ENCODE measurements around the gene CHEK1. TPM values are rescaled to one million over a fixed set of nuclear protein-coding genes. Genes with fewer than 3 reads are reported as not detected.

CHEK1 gene
- total and polyA plus RNA-seq, 2 of the 8 experiments (the other 6 are each of a cell fraction or from before 2014, with no cell fraction given) = 37.7 to 133 TPM

- no peak for TF ChIP-seq GTF2F1 (IDR thresholded peaks at IDR 0.05; ENCODE audit: borderline replicate concordance, low read depth, low read length)
- no peak for TF ChIP-seq NRF1 (IDR thresholded peaks at IDR 0.05; ENCODE audit: low read depth, low read length)
- no peak for TF ChIP-seq EGR1 (IDR thresholded peaks at IDR 0.05; ENCODE audit: borderline replicate concordance, low read depth, low read length)
- TF ChIP-seq MAX (IDR thresholded peaks at IDR 0.05) = peak; percentile 87
- peak; percentile 75 to 85; a peak in 2 of 4 replicates for TF ChIP-seq HDAC2 (IDR thresholded peaks at IDR 0.05; ENCODE audit: borderline replicate concordance in 1 of 2, low read depth in 2 of 2, low read length in 2 of 2)
- TF ChIP-seq ATF2 (IDR thresholded peaks at IDR 0.05; ENCODE audit: low read length) = 0 out of 2 replicates have a peak, but pooled peaks have one; percentile 48
- TF ChIP-seq TAF1 (IDR thresholded peaks at IDR 0.05; ENCODE audit: low read depth, low read length) = peak; percentile 57; the same call in 1 of the 2 replicates
- no peak for TF ChIP-seq CBX5 (IDR thresholded peaks at IDR 0.05; ENCODE audit: low read depth, low read length)
- TF ChIP-seq PHF8 (conservative IDR thresholded peaks at IDR 0.05; ENCODE audit: low read depth, low read length) = peak; percentile 65
- no peak for TF ChIP-seq RAD21 (IDR thresholded peaks at IDR 0.05 in 1 of 2, conservative IDR thresholded peaks at IDR 0.05 in 1 of 2; ENCODE audit: low read depth in 2 of 2, low read length in 2 of 2)
- no peak for TF ChIP-seq ZNF274 (IDR thresholded peaks at IDR 0.05; ENCODE audit: borderline replicate concordance, extremely low read depth, low read length)
- no peak for TF ChIP-seq HDAC6 (IDR thresholded peaks at IDR 0.05; ENCODE audit: low read depth, low read length)
- TF ChIP-seq EZH2 (IDR thresholded peaks at IDR 0.05; ENCODE audit: low read depth, low read length, severe bottlenecking) = no peak
- peak; percentile 74 for TF ChIP-seq KDM4A (IDR thresholded peaks at IDR 0.05; ENCODE audit: low read depth, low read length, severe bottlenecking)
- TF ChIP-seq KDM5A (IDR thresholded peaks at IDR 0.05; ENCODE audit: low read length) = no peak; the same call in 1 of the 2 replicates
- 0 out of 2 replicates have a peak, but pooled peaks have one; percentile 54 for TF ChIP-seq ATF3 (IDR thresholded peaks at IDR 0.05; ENCODE audit: insufficient read depth, low read depth, low read length)
- TF ChIP-seq FOSL1 (IDR thresholded peaks at IDR 0.05; ENCODE audit: insufficient read depth, low read depth, low read length) = no peak
- TF ChIP-seq TCF12 (IDR thresholded peaks at IDR 0.05; ENCODE audit: low read depth, low read length) = no peak
- TF ChIP-seq BCL11A (IDR thresholded peaks at IDR 0.05; ENCODE audit: low read depth in 2 of 2, low read length in 2 of 2) = no peak
- TF ChIP-seq POU5F1 (IDR thresholded peaks at IDR 0.05; ENCODE audit: low read depth, low read length) = no peak
These were observed 32.5 kb upstream of the CHEK1 start, which contains the start of gene STT3A (continued) for GRCh38 chr11:125592305-125593113.
